ENCODE measurements around the gene GUCY2C. TPM values are rescaled to one million over a fixed set of nuclear protein-coding genes. Genes with fewer than 3 reads are reported as not detected.

GUCY2C gene
- total RNA-seq (ENCODE audit: low replicate concordance), result not detected in 2 replicates

GRCh38 chr12:14696265-14696741 is at the start of gene GUCY2C:
Gene GUCY2C (minus strand): TSS chr12:14696599. CDS start chr12:14696448, 151 bp downstream.

GRCh38 chr12:14567351-14568162 is 128.8 kb downstream of the GUCY2C start, which contains the start of gene PLBD1:
Gene PLBD1 (minus strand): TSS chr12:14567883. CDS start chr12:14567696, 187 bp downstream.

Other genes starting within 250 kb of the GUCY2C start
- gene PLBD1, start 128.7 kb downstream of the GUCY2C start, total RNA-seq (ENCODE audit: low replicate concordance), result 0.38 and 1.1 TPM in 2 replicates
- 5.6 and 14.1 TPM in 2 replicates for gene WBP11, start 106.9 kb upstream of the GUCY2C start, total RNA-seq (ENCODE audit: low replicate concordance)
- 0.23 and 1.3 TPM in 2 replicates for gene C12orf60, start 107.1 kb upstream of the GUCY2C start, total RNA-seq (ENCODE audit: low replicate concordance)
- 0.23 and 1.1 TPM in 2 replicates for gene SMCO3, start 117.6 kb upstream of the GUCY2C start, total RNA-seq (ENCODE audit: low replicate concordance)
- gene ART4, start 146.9 kb upstream of the GUCY2C start, total RNA-seq (ENCODE audit: low replicate concordance), result 0.82 and 33.4 TPM in 2 replicates
- gene MGP, start 189.3 kb upstream of the GUCY2C start, total RNA-seq (ENCODE audit: low replicate concordance), result 26.6 and 1,179 TPM in 2 replicates
- 0.23 TPM in 1 of 2 replicates, not detected in the other for gene ERP27, start 241.9 kb upstream of the GUCY2C start, total RNA-seq (ENCODE audit: low replicate concordance)

All from smooth muscle cell of the coronary artery (primary cell).